GM18508 (cell line): ENCODE measurements around the gene DLG5.

ENCODE experiments used
- ATAC-seq: cut with Tn5 transposase; IDR thresholded peaks from one replicate; pipeline ENCODE4 v1.9.1; 2021; ENCODE audit warnings: moderate number of reproducible peaks; ENCODE audit not compliant: insufficient read depth, unreplicated experiment

The DLG5 gene

DNA sequence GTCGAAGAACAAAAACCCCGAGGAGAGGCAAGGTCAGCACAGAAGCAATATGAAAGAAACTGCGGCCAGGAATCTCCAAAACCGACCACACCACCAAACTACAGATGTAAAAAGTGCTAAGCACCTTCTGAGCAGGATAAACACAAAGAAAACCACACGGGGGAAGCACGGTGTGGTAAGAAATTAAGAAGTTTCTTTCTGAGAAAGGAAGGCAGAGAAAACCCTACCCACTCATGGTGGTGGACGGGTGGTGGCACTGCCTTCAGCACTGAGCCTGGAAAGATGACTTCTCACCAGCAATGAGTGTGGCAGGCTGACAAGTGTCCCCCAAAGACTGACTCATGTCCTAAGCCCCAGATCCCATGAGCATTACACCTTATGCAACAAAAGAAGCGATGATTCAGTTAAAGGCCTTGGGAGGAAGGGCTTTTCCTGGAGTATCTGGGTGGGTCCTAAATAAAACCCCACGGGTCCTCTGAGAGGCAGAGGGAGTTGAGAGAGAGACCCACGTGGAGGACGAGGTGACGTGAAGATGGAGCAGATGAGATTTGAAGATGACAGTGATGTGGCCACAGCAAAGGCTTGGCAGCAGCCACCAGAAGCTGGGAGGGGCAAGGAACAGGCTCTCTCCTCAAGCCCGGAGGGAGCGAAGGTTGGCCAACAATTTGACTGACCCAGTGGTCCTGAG lies 124.9 kb downstream of the DLG5 start:
- peak; percentile 55 for ATAC-seq

DNA sequence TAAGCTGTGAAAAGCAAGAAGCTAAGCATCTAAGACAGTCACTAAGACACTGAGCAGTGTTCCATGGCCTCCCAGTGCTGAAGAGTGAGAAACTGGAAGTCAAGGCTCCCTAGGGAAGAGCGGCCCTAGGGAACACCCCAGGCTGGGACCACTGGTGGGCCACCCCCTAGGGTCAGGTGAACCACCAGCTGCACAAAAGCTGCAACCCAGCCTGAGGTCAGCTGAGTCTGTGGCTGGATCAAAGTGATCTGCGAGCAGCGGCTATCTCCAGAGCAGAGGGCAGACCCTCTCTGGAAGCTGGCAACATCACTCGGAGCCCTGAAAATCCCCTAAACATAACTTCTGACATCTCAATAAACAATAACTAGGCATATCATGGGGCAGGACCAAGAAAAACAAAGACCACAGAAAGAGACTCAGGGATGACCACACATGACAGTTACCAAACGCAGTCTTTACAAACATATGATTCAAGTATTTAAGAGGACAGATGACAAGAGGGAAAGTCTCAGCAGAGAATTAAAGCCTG lies 125.8 kb downstream of the DLG5 start:
- ATAC-seq, result no peak

DNA sequence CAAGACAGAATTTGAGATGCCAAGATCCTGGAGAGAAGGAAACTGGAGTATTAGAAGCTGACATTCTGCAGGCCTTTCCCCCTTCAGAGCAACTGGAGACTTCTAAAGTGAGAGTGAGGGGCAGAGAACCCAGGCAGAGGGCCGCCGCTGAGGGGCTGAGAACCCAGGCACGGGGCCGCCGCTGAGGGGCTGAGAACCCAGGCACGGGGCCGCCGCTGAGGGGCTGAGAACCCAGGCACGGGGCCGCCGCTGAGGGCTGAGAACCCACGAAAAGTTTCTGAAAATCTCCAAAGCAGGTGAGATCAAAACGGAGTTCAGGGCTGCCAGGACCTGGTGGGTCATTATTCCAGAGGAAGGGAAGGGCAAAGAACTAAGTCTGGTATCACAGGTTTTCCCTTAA lies 126.2 kb downstream of the DLG5 start:
- ATAC-seq, result no peak

DNA sequence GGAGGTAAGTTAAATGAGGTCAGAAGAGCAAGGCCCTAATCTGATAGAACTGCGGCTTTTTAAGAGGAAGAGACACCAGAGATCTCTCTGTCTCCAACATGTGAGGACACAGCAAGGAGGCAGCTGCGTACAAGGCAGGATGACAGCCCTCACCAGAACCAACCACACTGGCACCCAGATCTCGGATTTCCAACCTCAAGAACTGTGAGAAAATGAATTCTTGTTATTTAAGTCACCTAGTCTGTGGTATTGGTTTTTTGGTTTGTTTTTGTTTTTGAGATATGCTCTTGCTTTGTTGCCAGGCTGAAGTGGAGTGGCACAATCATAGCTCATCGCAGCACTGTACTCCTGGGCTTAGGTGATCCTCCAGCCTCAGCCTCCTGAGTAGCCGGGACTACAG lies 127.2 kb downstream of the DLG5 start:
- no peak for ATAC-seq

DNA sequence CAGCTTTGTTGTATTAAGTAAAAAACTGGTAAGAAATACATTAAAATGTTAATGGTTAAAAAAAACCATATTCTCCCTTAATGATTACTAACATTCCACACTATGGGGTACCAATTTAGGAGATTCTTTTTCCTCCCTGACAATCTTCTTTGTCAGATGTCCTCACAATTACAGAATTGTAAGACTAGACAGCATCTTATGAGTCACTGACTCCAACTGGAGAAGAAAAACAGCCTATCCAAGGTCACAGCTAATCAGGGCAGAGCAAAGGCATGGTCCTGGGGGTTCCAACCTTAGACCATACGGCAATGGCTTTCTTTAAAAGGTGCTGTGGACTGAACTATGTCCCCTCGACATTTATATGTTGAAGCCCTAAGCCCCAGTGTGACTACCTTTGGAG lies 127.6 kb downstream of the DLG5 start:
- ATAC-seq, result no peak

DNA sequence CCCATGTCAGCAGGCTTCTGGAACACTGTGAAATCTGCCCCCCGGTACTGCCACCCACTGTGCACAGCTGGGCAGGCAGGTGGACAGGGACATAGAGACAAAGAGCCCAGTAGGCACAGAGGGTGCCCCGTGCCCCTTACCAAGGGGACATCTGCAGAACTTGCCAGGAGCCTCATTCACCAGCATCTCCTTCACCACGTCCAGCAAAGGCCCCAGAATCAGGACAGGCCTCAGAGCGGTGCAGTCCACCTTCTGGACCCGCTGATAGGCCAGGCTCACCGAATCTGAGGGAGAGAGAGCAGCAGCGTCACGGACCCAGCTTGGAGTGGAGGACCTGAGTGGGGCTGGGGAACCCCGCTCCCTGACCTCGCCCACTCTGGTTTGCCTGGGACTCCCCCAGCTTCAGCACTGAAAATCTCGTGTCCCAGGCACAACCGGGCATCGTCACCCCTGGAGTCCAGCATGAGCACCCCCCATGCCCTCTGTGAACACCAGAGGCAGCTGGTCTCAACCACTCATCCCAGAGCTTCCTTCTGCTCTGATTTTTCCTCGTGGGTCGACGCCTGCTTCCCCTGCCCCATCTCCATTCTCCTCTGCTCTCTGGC lies 130.1 kb downstream of the DLG5 start:
- no peak for ATAC-seq

GRCh38 chr10:77795426-77796055 lies 131.0 kb downstream of the DLG5 start:
- no peak for ATAC-seq

- ATAC-seq, result no peak
Measured at GRCh38 chr10:77794256-77795142, 132.1 kb downstream of the DLG5 start.

GRCh38 chr10:77793831-77794230 lies 132.7 kb downstream of the DLG5 start:
- no peak for ATAC-seq

GRCh38 chr10:77792155-77792554 lies 134.4 kb downstream of the DLG5 start:
- ATAC-seq, result no peak

DNA sequence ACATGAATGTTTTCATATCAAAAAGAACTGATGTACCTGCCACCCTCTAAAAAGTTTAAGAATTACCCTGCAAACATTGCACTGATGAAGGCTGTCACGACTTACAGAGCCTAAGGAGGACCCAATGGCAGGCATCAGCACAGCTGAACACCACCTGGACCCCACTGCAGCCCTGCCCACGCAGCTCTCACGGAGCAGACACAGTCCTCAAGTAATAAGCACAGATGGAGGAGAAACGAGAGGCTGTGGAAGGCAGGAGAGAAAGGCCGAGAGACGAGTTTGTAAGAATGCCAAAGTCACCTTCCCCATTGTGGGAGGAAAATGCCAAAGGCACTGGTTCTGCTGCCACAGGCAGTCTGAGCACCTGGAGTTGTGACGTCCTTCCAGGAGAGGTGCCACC lies 135.0 kb downstream of the DLG5 start:
- no peak for ATAC-seq

GRCh38 chr10:77789861-77790260 lies 136.7 kb downstream of the DLG5 start:
- no peak for ATAC-seq

- ATAC-seq, result no peak
Measured at GRCh38 chr10:77789016-77789415, 137.5 kb downstream of the DLG5 start.

DNA sequence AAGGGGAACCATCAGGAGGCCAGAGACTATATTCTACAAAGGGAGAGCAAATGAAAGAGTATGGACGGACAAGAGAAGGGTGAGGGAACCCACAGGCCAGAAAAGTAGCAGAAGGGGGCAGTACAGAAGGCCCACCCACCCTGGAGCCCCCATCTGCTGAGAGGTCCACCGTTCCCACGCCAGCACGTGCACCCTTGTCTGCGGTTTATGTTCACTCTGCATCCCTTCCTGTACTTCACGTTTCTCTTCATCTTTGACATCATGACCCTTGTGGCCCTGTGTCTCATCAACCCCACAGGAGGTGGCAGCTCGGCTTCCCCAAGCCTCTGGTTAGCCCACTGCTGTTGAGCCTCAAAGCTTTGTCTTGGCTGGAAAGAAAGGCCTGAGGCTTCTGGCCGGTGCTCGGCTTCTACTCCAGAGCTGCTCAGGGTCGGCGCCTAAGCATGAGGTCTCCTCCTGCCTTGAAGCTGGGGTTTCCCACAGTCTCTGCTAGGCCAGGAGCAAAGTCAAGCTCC lies 138.0 kb downstream of the DLG5 start:
- no peak for ATAC-seq

GRCh38 chr10:77787440-77787839 lies 139.1 kb downstream of the DLG5 start:
- ATAC-seq, result no peak

DNA sequence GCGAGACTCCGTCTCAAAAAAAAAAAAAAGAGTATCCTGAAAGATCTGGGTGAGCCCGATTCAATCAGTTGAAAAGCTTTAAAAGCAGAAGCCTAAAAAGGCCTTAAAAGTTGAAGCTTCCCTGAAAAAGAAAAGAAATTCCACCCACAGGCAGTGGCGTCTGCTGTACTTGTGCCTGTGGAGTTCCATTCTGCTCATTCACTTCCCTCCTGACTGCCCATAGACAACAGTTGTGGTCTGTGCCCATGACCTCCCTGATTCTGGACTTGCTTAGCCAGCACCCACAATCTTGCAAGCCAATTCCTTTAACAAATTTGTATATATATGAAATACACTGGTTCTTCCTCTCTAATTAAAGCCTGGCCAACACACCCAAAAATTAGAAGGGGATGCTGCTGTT lies 141.7 kb downstream of the DLG5 start:
- no peak for ATAC-seq

DNA sequence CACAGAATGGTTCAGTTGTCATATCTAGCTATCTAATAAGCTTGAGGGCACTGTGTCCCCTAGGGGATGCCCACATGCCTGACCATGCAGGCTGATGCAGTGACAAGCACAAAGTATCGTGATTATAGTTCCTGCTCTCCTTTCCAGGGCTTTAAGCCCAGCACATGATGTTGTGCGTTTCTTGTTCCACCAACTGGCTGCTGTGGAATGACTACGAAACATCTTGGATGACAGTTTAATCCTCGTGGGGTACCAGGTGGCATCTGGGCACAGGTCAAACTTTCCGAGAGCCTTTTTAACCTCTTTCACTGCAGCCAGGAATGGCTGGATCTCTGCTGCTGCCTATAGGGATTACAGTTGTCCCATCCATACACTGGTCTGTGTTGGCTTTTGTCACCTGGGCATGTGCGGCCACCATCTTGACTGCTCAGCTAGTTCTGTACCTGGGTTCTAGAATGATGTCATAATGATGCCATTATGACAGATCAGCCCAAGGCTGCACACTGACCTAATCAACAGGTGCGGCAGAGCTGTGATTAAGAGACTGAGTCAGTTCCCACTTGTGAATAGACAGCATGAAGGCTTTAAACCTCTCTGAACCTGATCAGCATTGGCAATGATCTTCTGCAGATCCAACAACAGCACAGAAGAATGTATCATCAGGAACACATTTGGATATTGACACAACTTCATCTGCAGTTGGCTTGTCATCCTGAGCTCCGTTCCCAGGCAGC lies 144.1 kb downstream of the DLG5 start:
- no peak for ATAC-seq

GRCh38 chr10:77781451-77782327 lies 144.9 kb downstream of the DLG5 start:
- ATAC-seq, result no peak

DNA sequence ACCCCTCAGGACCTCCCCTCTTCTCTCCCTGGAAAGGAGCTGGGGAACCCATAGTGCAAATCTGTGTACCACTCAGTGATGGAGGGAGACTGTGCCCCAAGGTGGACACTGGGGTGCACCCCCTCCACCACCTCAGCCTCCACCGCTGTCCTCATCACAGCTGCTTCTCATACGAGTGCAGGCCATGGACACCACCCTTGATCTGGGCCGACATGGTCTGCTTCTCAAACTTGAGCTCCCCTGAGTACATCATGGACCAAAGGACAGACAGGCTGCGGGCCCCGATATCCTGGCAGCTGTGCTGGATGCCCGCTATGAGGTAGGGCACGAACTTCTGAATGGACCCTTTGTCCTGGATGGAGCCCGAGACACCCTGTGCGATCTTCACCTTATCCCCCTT lies 146.4 kb downstream of the DLG5 start:
- ATAC-seq, result no peak
